ENCODE data around the gene TRAK2. TPM values are rescaled to one million over a fixed set of nuclear protein-coding genes. Genes with fewer than 3 reads are reported as not detected.

Gene TRAK2
- total and polyA plus RNA-seq, 9 of the 15 experiments (the other 6 are each of a cell fraction or from before 2014, with no cell fraction given) = 3.4 to 10.4 (median 7.3) TPM

GRCh38 chr2:201451292-201452057 is at the start of gene TRAK2, which contains the start of gene STRADB (continued):
- TF ChIP-seq POLR2AphosphoS5 (IDR thresholded peaks at IDR 0.05; ENCODE audit: control insufficient read depth, insufficient read depth, low read depth, low read length) = peak; percentile 57; the same call in 1 of the 2 replicates
- no peak for TF ChIP-seq KDM1A (IDR thresholded peaks at IDR 0.05)
- peak; percentile 32; the same call in 1 of the 2 replicates for TF ChIP-seq RB1 (IDR thresholded peaks at IDR 0.05; ENCODE audit: low read depth)
- TF ChIP-seq CBFA2T3 (IDR thresholded peaks at IDR 0.05) = no peak
- peak; percentile 52; the same call in 1 of the 2 replicates for TF ChIP-seq ZBTB2 (IDR thresholded peaks at IDR 0.05)
- 0 out of 4 replicates have a peak, but pooled peaks of 1 of the 2 experiments have one; percentile 8 for TF ChIP-seq FOXA3 (CRISPR knock-in tag; conservative IDR thresholded peaks at IDR 0.05 in 1 of 2, IDR thresholded peaks at IDR 0.05 in 1 of 2)
- peak; percentile 31 to 85 (median 43); a peak in 3 of 6 replicates for TF ChIP-seq ZBTB11 (CRISPR knock-in tag; IDR thresholded peaks at IDR 0.05)
- 0 out of 2 replicates have a peak, but pooled peaks have one; percentile 64 for TF ChIP-seq PHB (CRISPR knock-in tag; IDR thresholded peaks at IDR 0.05)
- peak; percentile 92 for TF ChIP-seq ZNF143 (CRISPR knock-in tag; IDR thresholded peaks at IDR 0.05)
- TF ChIP-seq ZNF175 (CRISPR knock-in tag; IDR thresholded peaks at IDR 0.05; ENCODE audit: low read depth) = 0 out of 2 replicates have a peak, but pooled peaks have one; percentile 63
- TF ChIP-seq PHF8 (IDR thresholded peaks at IDR 0.05; ENCODE audit: borderline replicate concordance, low read length) = peak; percentile 76; the same call in 1 of the 2 replicates
- peak; percentile 78 for TF ChIP-seq SP1 (CRISPR knock-in tag; IDR thresholded peaks at IDR 0.05)
- no peak for TF ChIP-seq CBX2 (IDR thresholded peaks at IDR 0.05; ENCODE audit: insufficient read depth, low read length, poor library complexity, severe bottlenecking)

Data from K562 (cell line).